Effector memory CD4-positive, alpha-beta T cell (primary cell): ENCODE data around the gene GALC.

Source experiments
- DNase-seq, 3 donors: peaks; one replicate each; pipeline ENCODE4 v3.0.0-alpha.2; 2020
- H3K27ac ChIP-seq: 2 replicates; pipeline ENCODE4 v1.7.0; 2013; ENCODE audit warnings: mild to moderate bottlenecking, low read length, moderate library complexity; ENCODE audit not compliant: insufficient read depth, poor library complexity, severe bottlenecking
- H3K27me3 ChIP-seq: replicated peaks from 2 replicates; pipeline ENCODE4 v1.7.0; 2013; ENCODE audit warnings: mild to moderate bottlenecking, low read length; ENCODE audit not compliant: insufficient read depth, control insufficient read depth, poor library complexity, severe bottlenecking
- H3K36me3 ChIP-seq: 2 replicates; pipeline ENCODE4 v1.7.0; 2013; ENCODE audit warnings: mild to moderate bottlenecking, low read length, moderate library complexity; ENCODE audit not compliant: control insufficient read depth, insufficient read depth
- H3K4me1 ChIP-seq: 2 replicates; pipeline ENCODE4 v1.7.0; 2013; ENCODE audit warnings: low read length, mild to moderate bottlenecking; ENCODE audit not compliant: control insufficient read depth, insufficient read depth, poor library complexity, severe bottlenecking
- H3K4me3 ChIP-seq: 2 replicates; pipeline ENCODE4 v1.7.0; 2013; ENCODE audit warnings: low read length, low read depth, mild to moderate bottlenecking; ENCODE audit not compliant: insufficient read depth, poor library complexity, severe bottlenecking
- H3K9me3 ChIP-seq: 2 replicates; pipeline ENCODE4 v1.7.0; 2013; ENCODE audit warnings: mild to moderate bottlenecking, low read length, moderate library complexity; ENCODE audit not compliant: control insufficient read depth

Gene GALC

GRCh38 chr14:87935081-87935828, 57.7 kb downstream of the GALC start:
- Histone ChIP-seq H3K4me3 (no peak overlapping the region), H3K4me1 (no peaks in the 10 kb centered on the region), H3K9me3 (no peaks in the 10 kb centered on the region), H3K36me3 (peaks cover 32% of the 10 kb centered on the region), H3K27me3 (no peaks in the 10 kb centered on the region), H3K27ac (no peak overlapping the region)
- DNase-seq, result no peak

- no peaks in the 10 kb centered on the region for H3K9me3 ChIP-seq
- no peak for DNase-seq
- peaks cover 25% of the 10 kb centered on the region for H3K36me3 ChIP-seq
Observed at GRCh38 chr14:87934185-87934584, 58.8 kb downstream of the GALC start.

GRCh38 chr14:87916886-87917275, 76.1 kb downstream of the GALC start:
- DNase-seq, result no peak
- H3K27ac ChIP-seq, result no peak overlapping the region
- H3K9me3 ChIP-seq, result no peaks in the 10 kb centered on the region
- H3K4me3 ChIP-seq, result no peak overlapping the region
- H3K27me3 ChIP-seq, result no peaks in the 10 kb centered on the region
- H3K36me3 ChIP-seq, result no peaks in the 10 kb centered on the region
- H3K4me1 ChIP-seq, result no peaks in the 10 kb centered on the region

More at GRCh38 chr14:87934185-87934584, 58.8 kb downstream of the GALC start:
- no peak overlapping the region for H3K4me3 ChIP-seq
- no peaks in the 10 kb centered on the region for H3K27me3 ChIP-seq
- H3K4me1 ChIP-seq, result no peaks in the 10 kb centered on the region
- H3K27ac ChIP-seq, result no peak overlapping the region

GRCh38 chr14:87916103-87916885, 76.7 kb downstream of the GALC start:
- H3K4me1 ChIP-seq, result no peaks in the 10 kb centered on the region
- DNase-seq, result no peak
- no peaks in the 10 kb centered on the region for H3K27me3 ChIP-seq
- no peaks in the 10 kb centered on the region for H3K9me3 ChIP-seq
- H3K36me3 ChIP-seq, result no peaks in the 10 kb centered on the region
- H3K4me3 ChIP-seq, result no peak overlapping the region
- no peak overlapping the region for H3K27ac ChIP-seq

- H3K4me3 ChIP-seq, result no peak overlapping the region
- no peaks in the 10 kb centered on the region for H3K27me3 ChIP-seq
Observed at GRCh38 chr14:87908550-87908949, 84.4 kb downstream of the GALC start.

GRCh38 chr14:87901652-87902051, 91.3 kb downstream of the GALC start:
- H3K27ac ChIP-seq, result no peak overlapping the region
- no peak for DNase-seq
- no peaks in the 10 kb centered on the region for H3K36me3 ChIP-seq
- H3K4me1 ChIP-seq, result no peaks in the 10 kb centered on the region
- H3K4me3 ChIP-seq, result no peak overlapping the region
- H3K27me3 ChIP-seq, result peaks cover 6% of the 10 kb centered on the region
- H3K9me3 ChIP-seq, result no peaks in the 10 kb centered on the region

More at GRCh38 chr14:87908550-87908949, 84.4 kb downstream of the GALC start:
- no peaks in the 10 kb centered on the region for H3K36me3 ChIP-seq
- H3K9me3 ChIP-seq, result no peaks in the 10 kb centered on the region
- H3K27ac ChIP-seq, result no peak overlapping the region
- H3K4me1 ChIP-seq, result no peaks in the 10 kb centered on the region
- DNase-seq, result no peak

GRCh38 chr14:87901236-87901635, 91.7 kb downstream of the GALC start:
- no peaks in the 10 kb centered on the region for H3K9me3 ChIP-seq
- H3K4me1 ChIP-seq, result no peaks in the 10 kb centered on the region
- no peaks in the 10 kb centered on the region for H3K36me3 ChIP-seq
- DNase-seq, result no peak
- H3K27ac ChIP-seq, result no peak overlapping the region
- H3K4me3 ChIP-seq, result no peak overlapping the region
- peaks cover 6% of the 10 kb centered on the region for H3K27me3 ChIP-seq

GRCh38 chr14:87899228-87899627, 93.8 kb downstream of the GALC start:
- no peak overlapping the region for H3K4me3 ChIP-seq
- DNase-seq, result no peak
- H3K36me3 ChIP-seq, result no peaks in the 10 kb centered on the region
- no peaks in the 10 kb centered on the region for H3K4me1 ChIP-seq
- peaks cover 6% of the 10 kb centered on the region for H3K27me3 ChIP-seq
- H3K9me3 ChIP-seq, result no peaks in the 10 kb centered on the region
- H3K27ac ChIP-seq, result no peak overlapping the region

GRCh38 chr14:87898301-87898700, 94.7 kb downstream of the GALC start:
- Histone ChIP-seq H3K27ac (no peak overlapping the region), H3K36me3 (no peaks in the 10 kb centered on the region), H3K4me3 (no peak overlapping the region), H3K4me1 (no peaks in the 10 kb centered on the region), H3K9me3 (no peaks in the 10 kb centered on the region), H3K27me3 (peaks cover 6% of the 10 kb centered on the region)
- no peak for DNase-seq
